Measurements from ENCODE around the gene FIBCD1.

The FIBCD1 gene

GRCh38 chr9:130905125-130905901 is 33.7 kb downstream of the FIBCD1 start:
- Histone ChIP-seq H3K9me3 (replicated peaks; ENCODE audit: low read length) (no peaks in the 10 kb centered on the region), H3K36me3 (ENCODE audit: insufficient read depth, low read length) (no peaks in the 10 kb centered on the region), H3K27me3 (ENCODE audit: control insufficient read depth, insufficient read depth, low read length) (peaks cover 41% of the 10 kb centered on the region), H3K4me2 (ENCODE audit: low read length) (no peak overlapping the region), H3K9ac (ENCODE audit: low read depth, low read length) (no peak overlapping the region), H3K4me3 (ENCODE audit: low read length) (no peak overlapping the region), H3K4me1 (ENCODE audit: control insufficient read depth, insufficient read depth, low read length) (peaks cover 7% of the 10 kb centered on the region)

- H3K27me3 ChIP-seq (ENCODE audit: control insufficient read depth, insufficient read depth, low read length), result peaks cover 50% of the 10 kb centered on the region
- peaks cover 7% of the 10 kb centered on the region for H3K4me1 ChIP-seq (ENCODE audit: control insufficient read depth, insufficient read depth, low read length)
- H3K4me3 ChIP-seq (ENCODE audit: low read length), result no peak overlapping the region
- no peaks in the 10 kb centered on the region for H3K36me3 ChIP-seq (ENCODE audit: insufficient read depth, low read length)
- no peak overlapping the region for H3K4me2 ChIP-seq (ENCODE audit: low read length)
- no peaks in the 10 kb centered on the region for H3K9me3 ChIP-seq (replicated peaks; ENCODE audit: low read length)
- no peak overlapping the region for H3K9ac ChIP-seq (ENCODE audit: low read depth, low read length)
These were observed 34.7 kb downstream of the FIBCD1 start for GRCh38 chr9:130904070-130905044.

GRCh38 chr9:130903194-130904069 is 35.6 kb downstream of the FIBCD1 start:
- Histone ChIP-seq H3K4me2 (ENCODE audit: low read length) (no peak overlapping the region), H3K9ac (ENCODE audit: low read depth, low read length) (no peak overlapping the region), H3K36me3 (ENCODE audit: insufficient read depth, low read length) (no peaks in the 10 kb centered on the region), H3K4me3 (ENCODE audit: low read length) (no peak overlapping the region), H3K9me3 (replicated peaks; ENCODE audit: low read length) (no peaks in the 10 kb centered on the region), H3K27me3 (ENCODE audit: control insufficient read depth, insufficient read depth, low read length) (peaks cover 52% of the 10 kb centered on the region), H3K4me1 (ENCODE audit: control insufficient read depth, insufficient read depth, low read length) (peaks cover 7% of the 10 kb centered on the region)

GRCh38 chr9:130902204-130903185 is 36.6 kb downstream of the FIBCD1 start:
- no peaks in the 10 kb centered on the region for H3K36me3 ChIP-seq (ENCODE audit: insufficient read depth, low read length)
- H3K9me3 ChIP-seq (replicated peaks; ENCODE audit: low read length), result no peaks in the 10 kb centered on the region
- peaks cover 54% of the 10 kb centered on the region for H3K27me3 ChIP-seq (ENCODE audit: control insufficient read depth, insufficient read depth, low read length)
- peaks cover 7% of the 10 kb centered on the region for H3K4me1 ChIP-seq (ENCODE audit: control insufficient read depth, insufficient read depth, low read length)
- no peak overlapping the region for H3K4me3 ChIP-seq (ENCODE audit: low read length)
- H3K4me2 ChIP-seq (ENCODE audit: low read length), result no peak overlapping the region
- H3K9ac ChIP-seq (ENCODE audit: low read depth, low read length), result no peak overlapping the region

GRCh38 chr9:130901498-130902203 is 37.4 kb downstream of the FIBCD1 start:
- Histone ChIP-seq H3K4me1 (ENCODE audit: control insufficient read depth, insufficient read depth, low read length) (peaks cover 7% of the 10 kb centered on the region), H3K27me3 (ENCODE audit: control insufficient read depth, insufficient read depth, low read length) (peaks cover 54% of the 10 kb centered on the region)

GRCh38 chr9:130900701-130901497 is 38.1 kb downstream of the FIBCD1 start:
- Histone ChIP-seq H3K27me3 (ENCODE audit: control insufficient read depth, insufficient read depth, low read length) (peaks cover 47% of the 10 kb centered on the region), H3K36me3 (ENCODE audit: insufficient read depth, low read length) (no peaks in the 10 kb centered on the region), H3K9me3 (replicated peaks; ENCODE audit: low read length) (no peaks in the 10 kb centered on the region), H3K4me1 (ENCODE audit: control insufficient read depth, insufficient read depth, low read length) (peaks cover 7% of the 10 kb centered on the region), H3K4me2 (ENCODE audit: low read length) (no peak overlapping the region), H3K4me3 (ENCODE audit: low read length) (no peak overlapping the region), H3K9ac (ENCODE audit: low read depth, low read length) (no peak overlapping the region)

More at GRCh38 chr9:130901498-130902203, 37.4 kb downstream of the FIBCD1 start:
- no peak overlapping the region for H3K4me2 ChIP-seq (ENCODE audit: low read length)
- H3K9me3 ChIP-seq (replicated peaks; ENCODE audit: low read length), result no peaks in the 10 kb centered on the region
- no peaks in the 10 kb centered on the region for H3K36me3 ChIP-seq (ENCODE audit: insufficient read depth, low read length)
- no peak overlapping the region for H3K4me3 ChIP-seq (ENCODE audit: low read length)
- no peak overlapping the region for H3K9ac ChIP-seq (ENCODE audit: low read depth, low read length)

GRCh38 chr9:130899051-130899748 is 39.8 kb downstream of the FIBCD1 start:
- Histone ChIP-seq H3K4me1 (ENCODE audit: control insufficient read depth, insufficient read depth, low read length) (peaks cover 12% of the 10 kb centered on the region), H3K27me3 (ENCODE audit: control insufficient read depth, insufficient read depth, low read length) (peaks cover 41% of the 10 kb centered on the region), H3K36me3 (ENCODE audit: insufficient read depth, low read length) (peaks cover 4% of the 10 kb centered on the region), H3K9me3 (replicated peaks; ENCODE audit: low read length) (no peaks in the 10 kb centered on the region), H3K9ac (ENCODE audit: low read depth, low read length) (no peak overlapping the region), H3K4me2 (ENCODE audit: low read length) (no peak overlapping the region), H3K4me3 (ENCODE audit: low read length) (no peak overlapping the region)

GRCh38 chr9:130898552-130898852 is 40.5 kb downstream of the FIBCD1 start:
- peaks cover 12% of the 10 kb centered on the region for H3K4me1 ChIP-seq (ENCODE audit: control insufficient read depth, insufficient read depth, low read length)
- no peak overlapping the region for H3K9ac ChIP-seq (ENCODE audit: low read depth, low read length)
- peaks cover 11% of the 10 kb centered on the region for H3K36me3 ChIP-seq (ENCODE audit: insufficient read depth, low read length)

GRCh38 chr9:130897848-130898551 is 41.0 kb downstream of the FIBCD1 start:
- no peak overlapping the region for H3K4me3 ChIP-seq (ENCODE audit: low read length)
- H3K9ac ChIP-seq (ENCODE audit: low read depth, low read length), result no peak overlapping the region
- peaks cover 34% of the 10 kb centered on the region for H3K27me3 ChIP-seq (ENCODE audit: control insufficient read depth, insufficient read depth, low read length)
- H3K9me3 ChIP-seq (replicated peaks; ENCODE audit: low read length), result no peaks in the 10 kb centered on the region
- no peak overlapping the region for H3K4me2 ChIP-seq (ENCODE audit: low read length)
- peaks cover 16% of the 10 kb centered on the region for H3K36me3 ChIP-seq (ENCODE audit: insufficient read depth, low read length)
- peaks cover 12% of the 10 kb centered on the region for H3K4me1 ChIP-seq (ENCODE audit: control insufficient read depth, insufficient read depth, low read length)

More at GRCh38 chr9:130898552-130898852, 40.5 kb downstream of the FIBCD1 start:
- H3K9me3 ChIP-seq (replicated peaks; ENCODE audit: low read length), result no peaks in the 10 kb centered on the region
- peaks cover 35% of the 10 kb centered on the region for H3K27me3 ChIP-seq (ENCODE audit: control insufficient read depth, insufficient read depth, low read length)
- H3K4me3 ChIP-seq (ENCODE audit: low read length), result no peak overlapping the region
- no peak overlapping the region for H3K4me2 ChIP-seq (ENCODE audit: low read length)
